Stimulated activated CD8-positive, alpha-beta memory T cell treated with anti-CD3 and anti-CD28 coated beads, Interleukin-15, amount 100 ng/mL, for 4 hours (primary cell): ENCODE results near the gene DNAH14.
"Not testable (repeated sequence)": the region's sequence is repeated elsewhere in the genome, so short reads cannot be mapped to it uniquely, and the experiment has no call there.

Experiments used
- DNase-seq, 2 donors: peaks; one replicate each; pipeline ENCODE4 v3.0.0-alpha.2; 2020; ENCODE audit warnings: low read depth in 2 of 2

DNAH14 gene

GRCh38 chr1:224921354-224921753 lies 8.1 kb upstream of the DNAH14 start:
- DNase-seq = no peak

- DNase-seq = no peak
These were observed 6.9 kb upstream of the DNAH14 start for GRCh38 chr1:224922404-224923164.

- no peak for DNase-seq
These were observed 5.7 kb upstream of the DNAH14 start for GRCh38 chr1:224923726-224924125.

GRCh38 chr1:224927631-224928030 lies 1.8 kb upstream of the DNAH14 start:
- not testable (repeated sequence) for DNase-seq

DNA sequence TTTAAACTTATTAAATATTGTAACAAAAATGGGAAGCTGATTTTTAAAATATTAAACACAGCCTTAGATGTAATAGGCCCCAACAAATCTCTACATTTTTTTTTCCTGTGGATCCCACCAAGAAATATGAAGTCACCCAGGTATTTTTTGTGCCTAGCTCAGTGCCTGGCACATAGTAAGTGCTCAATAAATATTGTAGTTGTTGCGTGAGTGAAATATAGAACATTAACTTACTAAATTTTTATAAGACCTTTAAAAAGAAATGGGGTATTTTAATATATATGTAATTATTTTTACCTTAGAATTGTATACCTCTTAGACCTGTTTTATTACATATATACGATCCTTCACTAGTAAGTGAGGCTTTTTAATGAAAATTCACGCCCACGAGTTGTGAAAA lies 569 bp upstream of the DNAH14 start:
- no peak for DNase-seq

DNA sequence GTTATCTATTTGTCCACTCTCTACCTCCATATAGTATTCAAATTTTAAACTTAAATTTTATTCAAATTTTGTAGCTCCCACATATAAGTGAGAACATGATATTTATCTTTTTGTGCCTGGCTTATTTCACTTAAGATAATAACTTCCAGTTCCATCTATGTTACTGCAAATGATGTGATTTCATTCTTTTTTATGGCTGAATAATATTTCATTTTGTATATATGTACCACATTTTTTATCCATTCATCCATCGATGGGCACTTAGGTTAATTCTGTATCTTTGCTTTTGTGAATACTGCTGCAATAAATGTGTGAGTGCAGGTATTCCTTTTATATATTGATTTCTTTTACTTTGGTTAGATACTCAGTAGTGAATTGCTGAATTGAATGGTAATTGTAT lies 2.1 kb downstream of the DNAH14 start:
- DNase-seq = no peak

DNA sequence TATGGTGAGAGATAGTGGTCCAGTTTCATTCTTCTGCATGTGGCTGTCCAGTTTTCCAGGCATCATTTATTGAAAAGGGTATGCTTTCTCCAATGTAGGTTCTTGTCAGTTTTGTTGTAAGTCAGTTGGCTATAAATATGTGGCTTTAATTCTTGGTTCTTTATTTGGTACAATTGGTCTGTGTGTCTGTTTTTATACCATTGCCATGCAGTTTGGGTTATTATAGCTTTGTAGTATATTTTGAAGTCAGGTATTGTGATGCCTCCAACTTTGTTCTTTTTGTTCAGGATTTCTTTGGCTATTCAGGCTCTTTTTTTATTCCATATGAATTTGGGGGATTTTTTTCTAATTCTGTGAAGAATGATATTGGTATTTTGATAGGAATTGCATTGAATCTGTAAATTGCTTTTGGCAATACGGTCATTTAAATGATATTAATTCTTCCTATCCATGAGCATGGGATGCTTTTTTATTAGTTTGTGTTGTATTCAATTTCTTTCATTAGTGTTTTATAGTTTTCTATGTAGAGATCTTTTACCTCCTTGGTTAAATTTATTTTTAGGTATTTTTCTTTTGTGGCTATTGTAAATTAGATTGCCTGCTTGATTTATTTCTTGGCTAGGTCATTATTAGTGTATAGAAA lies 3.3 kb downstream of the DNAH14 start:
- no peak for DNase-seq

- no peak for DNase-seq
These were observed 4.1 kb downstream of the DNAH14 start for GRCh38 chr1:224933584-224933983.

DNA sequence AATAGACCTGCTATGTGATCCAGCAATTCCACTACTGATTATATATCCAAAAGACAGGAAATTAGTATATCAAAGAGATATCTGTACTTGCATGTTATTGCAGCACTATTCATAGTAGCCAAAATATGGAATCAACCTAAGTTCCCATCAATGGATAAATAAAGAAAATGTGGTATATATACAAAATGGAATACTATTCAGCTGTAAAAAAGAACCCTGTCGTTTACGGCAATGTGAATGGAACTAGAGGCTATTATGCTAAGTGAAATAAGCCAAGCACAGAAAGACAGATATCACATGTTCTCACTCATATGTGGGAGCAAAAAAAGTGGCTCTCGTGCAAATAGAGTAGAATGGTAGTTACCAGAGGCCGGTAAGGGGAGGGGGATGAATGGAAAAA lies 9.2 kb downstream of the DNAH14 start:
- no peak for DNase-seq

DNA sequence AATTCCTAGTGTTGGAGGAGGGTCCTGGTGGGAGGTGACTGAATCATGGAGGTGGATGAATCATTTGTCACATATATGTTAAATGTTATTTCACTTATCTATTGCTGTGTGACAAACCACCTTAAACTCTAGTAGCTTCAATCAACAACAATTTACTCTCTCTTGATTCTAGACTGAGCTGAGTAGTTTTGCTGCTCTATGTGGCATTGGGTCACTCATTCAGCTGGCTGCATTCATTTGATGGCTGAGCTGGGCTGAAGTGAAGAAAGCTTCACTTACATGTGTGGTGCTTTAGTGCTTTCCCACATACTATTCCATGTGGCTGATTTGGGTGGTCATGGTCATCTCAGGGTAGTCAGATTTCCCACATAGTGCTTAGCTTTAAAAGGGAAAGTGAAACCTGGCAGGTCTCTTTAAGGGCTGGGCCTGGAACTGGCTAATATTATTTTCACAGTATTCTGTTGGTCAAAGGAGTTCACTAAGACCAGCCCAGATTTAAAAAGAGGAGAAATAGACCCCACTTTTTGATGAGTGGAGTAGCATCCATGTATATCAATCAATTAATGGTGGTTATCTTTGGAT lies 10.5 kb downstream of the DNAH14 start:
- no peak for DNase-seq

- DNase-seq = not testable (repeated sequence)
These were observed 11.3 kb downstream of the DNAH14 start for GRCh38 chr1:224940735-224941134.

DNA sequence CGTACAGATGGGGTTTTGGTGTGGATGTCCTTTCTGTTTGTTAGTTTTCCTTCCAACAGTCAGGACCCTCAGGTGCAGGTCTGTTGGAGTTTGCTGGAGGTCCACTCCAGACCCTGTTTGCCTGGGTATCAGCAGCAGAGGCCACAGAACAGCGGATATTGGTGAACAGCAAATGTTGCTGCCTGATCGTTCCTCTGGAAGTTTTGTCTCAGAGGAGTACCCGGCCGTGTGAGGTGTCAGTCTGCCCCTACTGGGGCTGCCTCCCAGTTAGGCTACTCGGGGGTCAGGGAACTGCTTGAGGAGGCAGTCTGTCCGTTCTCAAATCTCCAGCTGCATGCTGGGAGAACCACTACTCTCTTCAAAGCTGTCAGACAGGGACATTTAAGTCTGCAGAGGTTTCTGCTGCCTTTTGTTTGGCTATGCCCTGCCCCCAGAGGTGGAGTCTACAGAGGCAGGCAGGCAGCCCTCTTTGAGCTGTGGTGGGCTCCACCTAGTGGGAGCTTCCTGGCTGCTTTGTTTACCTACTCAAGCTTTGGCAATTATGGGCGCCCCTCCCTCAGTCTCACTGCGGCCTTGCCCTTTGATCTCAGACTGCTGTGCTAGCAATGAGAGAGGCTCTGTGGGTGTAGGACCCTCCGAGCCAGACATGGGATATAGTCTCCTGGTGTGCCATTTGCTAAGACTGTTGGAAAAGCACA lies 16.3 kb downstream of the DNAH14 start:
- DNase-seq = not testable (repeated sequence)

DNA sequence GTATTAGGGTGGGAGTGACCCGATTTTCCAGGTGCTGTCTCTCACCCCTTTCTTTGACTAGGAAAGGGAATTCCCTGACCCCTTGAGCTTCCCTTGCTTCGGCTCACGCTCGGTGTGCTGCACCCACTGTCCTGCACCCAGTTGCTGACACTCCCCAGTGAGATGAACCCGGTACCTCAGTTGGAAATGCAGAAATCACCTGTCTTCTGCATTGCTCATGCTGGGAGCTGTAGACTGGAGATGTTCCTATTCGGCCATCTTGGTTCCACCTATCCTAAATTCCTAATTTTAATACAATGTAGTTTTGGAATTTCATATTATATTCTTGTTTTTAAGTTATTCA lies 16.8 kb downstream of the DNAH14 start:
- DNase-seq = not testable (repeated sequence)

GRCh38 chr1:224957696-224958095 lies 28.2 kb downstream of the DNAH14 start:
- no peak for DNase-seq

DNA sequence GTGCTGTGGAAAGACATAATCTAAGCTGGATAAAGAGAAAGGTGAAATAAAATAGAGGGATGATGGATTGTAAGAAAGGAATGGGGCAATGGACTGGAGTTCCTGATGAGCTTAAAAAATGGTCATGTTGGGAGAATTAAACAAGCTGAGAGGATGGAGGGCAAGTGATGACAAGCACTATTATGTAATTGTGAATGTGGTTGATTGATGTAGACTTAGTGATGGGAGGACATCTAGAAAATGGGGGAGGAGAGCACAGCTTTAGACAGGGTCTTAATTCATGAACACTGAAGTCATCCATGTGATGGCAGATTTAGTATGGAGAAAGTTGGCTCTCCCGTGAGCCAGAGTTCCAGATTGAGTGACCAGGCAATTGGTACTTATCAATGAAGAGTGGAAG lies 29.0 kb downstream of the DNAH14 start:
- DNase-seq = no peak

GRCh38 chr1:224959115-224959514 lies 29.6 kb downstream of the DNAH14 start:
- no peak for DNase-seq

- no peak for DNase-seq
These were observed 30.2 kb downstream of the DNAH14 start for GRCh38 chr1:224959656-224960055.

DNA sequence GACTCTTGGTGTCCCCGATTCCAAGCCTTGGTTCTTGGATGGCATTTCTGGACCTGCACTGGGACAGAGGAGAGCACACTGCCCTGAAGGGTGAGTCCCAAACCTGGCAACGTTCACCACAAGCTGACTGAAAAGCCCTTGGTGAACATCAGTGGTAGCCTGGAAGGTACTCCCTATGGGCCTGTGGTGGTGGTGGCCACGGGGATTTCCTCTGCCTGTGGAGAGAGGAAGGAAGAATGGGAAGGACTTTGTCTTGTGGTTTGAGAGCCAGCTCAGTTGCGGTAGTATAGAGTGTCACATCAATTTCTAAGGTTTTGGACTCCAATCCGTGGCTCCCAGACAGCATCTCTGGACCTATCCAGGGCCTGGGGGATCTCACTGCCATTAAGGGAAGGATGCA lies 50.7 kb downstream of the DNAH14 start:
- no peak for DNase-seq

DNA sequence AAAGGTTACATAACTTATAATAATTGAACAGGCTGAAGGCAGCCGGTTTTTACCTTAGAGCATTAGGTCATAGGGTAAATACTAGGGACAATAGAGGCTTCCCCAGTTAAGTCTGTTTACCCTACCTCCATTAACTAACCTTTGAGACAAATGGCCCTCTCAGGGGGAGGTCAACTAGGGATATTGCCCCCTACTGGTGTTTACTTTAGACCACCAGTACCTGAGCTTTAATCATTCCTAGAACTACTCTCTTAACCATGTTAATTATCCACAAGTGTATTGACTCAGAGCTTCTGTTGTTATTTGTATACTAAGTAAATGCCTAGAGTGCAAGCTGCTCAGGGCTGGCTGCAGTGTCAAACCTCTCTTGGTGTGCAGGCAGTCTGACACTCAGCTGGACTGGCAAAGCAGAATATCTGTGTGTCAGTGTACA lies 52.5 kb downstream of the DNAH14 start:
- not testable (repeated sequence) for DNase-seq

- no peak for DNase-seq
These were observed 58.6 kb downstream of the DNAH14 start for GRCh38 chr1:224988042-224988441.

GRCh38 chr1:224989615-224990014 lies 60.1 kb downstream of the DNAH14 start:
- no peak for DNase-seq

GRCh38 chr1:224991550-224991949 lies 62.1 kb downstream of the DNAH14 start:
- not testable (repeated sequence) for DNase-seq

GRCh38 chr1:224995602-224996001 lies 66.1 kb downstream of the DNAH14 start:
- DNase-seq = no peak
